ENCODE measurements around the gene CEP104.

DNA sequence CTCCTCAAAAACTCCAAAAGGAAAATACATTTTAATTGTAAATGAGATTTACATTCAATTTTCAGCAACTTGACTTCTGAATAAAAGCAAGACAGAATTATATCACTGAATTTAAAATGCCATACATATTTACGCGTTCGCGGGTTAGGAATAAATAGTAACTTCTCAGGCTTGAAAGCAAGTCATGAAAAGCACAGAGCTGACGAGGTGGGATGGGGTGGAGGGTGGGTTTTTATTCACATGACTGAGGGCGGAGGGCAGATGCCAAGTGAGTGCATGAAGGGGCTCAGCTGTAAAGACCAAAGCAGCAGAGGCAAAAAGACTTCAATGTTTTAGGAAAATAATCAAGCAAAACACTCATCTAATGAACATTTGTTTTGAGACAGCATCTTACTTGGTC is 5.7 kb downstream of the CEP104 start:
- TF ChIP-seq, protein P1, sequence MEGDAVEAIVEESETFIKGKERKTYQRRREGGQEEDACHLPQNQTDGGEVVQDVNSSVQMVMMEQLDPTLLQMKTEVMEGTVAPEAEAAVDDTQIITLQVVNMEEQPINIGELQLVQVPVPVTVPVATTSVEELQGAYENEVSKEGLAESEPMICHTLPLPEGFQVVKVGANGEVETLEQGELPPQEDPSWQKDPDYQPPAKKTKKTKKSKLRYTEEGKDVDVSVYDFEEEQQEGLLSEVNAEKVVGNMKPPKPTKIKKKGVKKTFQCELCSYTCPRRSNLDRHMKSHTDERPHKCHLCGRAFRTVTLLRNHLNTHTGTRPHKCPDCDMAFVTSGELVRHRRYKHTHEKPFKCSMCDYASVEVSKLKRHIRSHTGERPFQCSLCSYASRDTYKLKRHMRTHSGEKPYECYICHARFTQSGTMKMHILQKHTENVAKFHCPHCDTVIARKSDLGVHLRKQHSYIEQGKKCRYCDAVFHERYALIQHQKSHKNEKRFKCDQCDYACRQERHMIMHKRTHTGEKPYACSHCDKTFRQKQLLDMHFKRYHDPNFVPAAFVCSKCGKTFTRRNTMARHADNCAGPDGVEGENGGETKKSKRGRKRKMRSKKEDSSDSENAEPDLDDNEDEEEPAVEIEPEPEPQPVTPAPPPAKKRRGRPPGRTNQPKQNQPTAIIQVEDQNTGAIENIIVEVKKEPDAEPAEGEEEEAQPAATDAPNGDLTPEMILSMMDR (conservative IDR thresholded peaks at IDR 0.05), result no peak
- no peak for TF ChIP-seq ZFX (IDR thresholded peaks at IDR 0.05)

Data from C4-2B (cell line).